Liver (tissue), 3 donors: ENCODE measurements around the gene PRKN.

Experiments
- FOXA1 ChIP-seq: IDR thresholded peaks from 2 replicates; pipeline ENCODE4 v1.6.1; 2016; ENCODE audit warnings: antibody characterized with exemption
- GABPA ChIP-seq, 2 donors: IDR thresholded peaks in 1 of 2; conservative IDR thresholded peaks in 1 of 2; 2 replicates each; pipeline ENCODE4 v1.6.1; 2016; ENCODE audit warnings: antibody characterized with exemption in 2 of 2, mild to moderate bottlenecking in 1 of 2, moderate library complexity in 1 of 2
- SP1 ChIP-seq: IDR thresholded peaks from 2 replicates; pipeline ENCODE4 v1.6.1; 2018; ENCODE audit warnings: antibody characterized with exemption, mild to moderate bottlenecking
- YY1 ChIP-seq: IDR thresholded peaks from 2 replicates; pipeline ENCODE4 v1.6.1; 2016; ENCODE audit warnings: antibody characterized with exemption, mild to moderate bottlenecking
- TF ChIP-seq, protein P1 (sequence below): fragments of 150-350 bp; IDR thresholded peaks from 2 replicates; pipeline ENCODE4 v1.5.1; 2017; ENCODE audit warnings: improper control_type of control experiment, low read depth, low read length; ENCODE audit not compliant: missing input control
- TF ChIP-seq, protein P2 (sequence below): IDR thresholded peaks from 2 replicates; pipeline ENCODE4 v1.6.1; 2016; ENCODE audit warnings: antibody characterized with exemption
- TF ChIP-seq, protein P3 (sequence below): IDR thresholded peaks from 2 replicates; pipeline ENCODE4 v1.6.1; 2016; ENCODE audit warnings: antibody characterized with exemption, mild to moderate bottlenecking
- donor health status: healthy.
- donor health status: healthy.

DNA sequence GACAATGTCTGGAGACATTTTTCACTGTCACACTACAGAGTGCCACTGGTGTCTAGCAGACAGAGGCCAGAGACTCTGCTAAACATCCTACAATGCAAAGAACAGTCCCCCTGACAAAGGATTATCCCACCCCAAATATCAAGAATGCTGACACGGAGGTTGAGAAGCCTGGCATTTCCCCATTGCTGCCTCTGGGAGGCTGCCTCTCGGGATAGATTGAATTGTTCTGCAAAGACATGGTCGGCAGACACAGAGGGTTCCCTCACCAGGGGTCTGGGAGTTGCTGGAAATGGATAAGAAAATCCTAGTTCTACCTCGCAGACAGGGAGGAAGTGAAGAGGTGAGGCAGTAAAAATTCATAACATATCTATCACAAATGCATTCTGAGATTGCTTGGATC lies 1287.3 kb downstream of the PRKN start:
- TF ChIP-seq, protein P1, sequence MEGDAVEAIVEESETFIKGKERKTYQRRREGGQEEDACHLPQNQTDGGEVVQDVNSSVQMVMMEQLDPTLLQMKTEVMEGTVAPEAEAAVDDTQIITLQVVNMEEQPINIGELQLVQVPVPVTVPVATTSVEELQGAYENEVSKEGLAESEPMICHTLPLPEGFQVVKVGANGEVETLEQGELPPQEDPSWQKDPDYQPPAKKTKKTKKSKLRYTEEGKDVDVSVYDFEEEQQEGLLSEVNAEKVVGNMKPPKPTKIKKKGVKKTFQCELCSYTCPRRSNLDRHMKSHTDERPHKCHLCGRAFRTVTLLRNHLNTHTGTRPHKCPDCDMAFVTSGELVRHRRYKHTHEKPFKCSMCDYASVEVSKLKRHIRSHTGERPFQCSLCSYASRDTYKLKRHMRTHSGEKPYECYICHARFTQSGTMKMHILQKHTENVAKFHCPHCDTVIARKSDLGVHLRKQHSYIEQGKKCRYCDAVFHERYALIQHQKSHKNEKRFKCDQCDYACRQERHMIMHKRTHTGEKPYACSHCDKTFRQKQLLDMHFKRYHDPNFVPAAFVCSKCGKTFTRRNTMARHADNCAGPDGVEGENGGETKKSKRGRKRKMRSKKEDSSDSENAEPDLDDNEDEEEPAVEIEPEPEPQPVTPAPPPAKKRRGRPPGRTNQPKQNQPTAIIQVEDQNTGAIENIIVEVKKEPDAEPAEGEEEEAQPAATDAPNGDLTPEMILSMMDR = no peak
- TF ChIP-seq FOXA1 = no peak
- TF ChIP-seq YY1 = no peak
- TF ChIP-seq, protein P2, sequence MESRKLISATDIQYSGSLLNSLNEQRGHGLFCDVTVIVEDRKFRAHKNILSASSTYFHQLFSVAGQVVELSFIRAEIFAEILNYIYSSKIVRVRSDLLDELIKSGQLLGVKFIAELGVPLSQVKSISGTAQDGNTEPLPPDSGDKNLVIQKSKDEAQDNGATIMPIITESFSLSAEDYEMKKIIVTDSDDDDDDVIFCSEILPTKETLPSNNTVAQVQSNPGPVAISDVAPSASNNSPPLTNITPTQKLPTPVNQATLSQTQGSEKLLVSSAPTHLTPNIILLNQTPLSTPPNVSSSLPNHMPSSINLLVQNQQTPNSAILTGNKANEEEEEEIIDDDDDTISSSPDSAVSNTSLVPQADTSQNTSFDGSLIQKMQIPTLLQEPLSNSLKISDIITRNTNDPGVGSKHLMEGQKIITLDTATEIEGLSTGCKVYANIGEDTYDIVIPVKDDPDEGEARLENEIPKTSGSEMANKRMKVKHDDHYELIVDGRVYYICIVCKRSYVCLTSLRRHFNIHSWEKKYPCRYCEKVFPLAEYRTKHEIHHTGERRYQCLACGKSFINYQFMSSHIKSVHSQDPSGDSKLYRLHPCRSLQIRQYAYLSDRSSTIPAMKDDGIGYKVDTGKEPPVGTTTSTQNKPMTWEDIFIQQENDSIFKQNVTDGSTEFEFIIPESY = no peak
- TF ChIP-seq GABPA (IDR thresholded peaks at IDR 0.05 in 1 of 2, conservative IDR thresholded peaks at IDR 0.05 in 1 of 2) = no peak
- TF ChIP-seq, protein P3, sequence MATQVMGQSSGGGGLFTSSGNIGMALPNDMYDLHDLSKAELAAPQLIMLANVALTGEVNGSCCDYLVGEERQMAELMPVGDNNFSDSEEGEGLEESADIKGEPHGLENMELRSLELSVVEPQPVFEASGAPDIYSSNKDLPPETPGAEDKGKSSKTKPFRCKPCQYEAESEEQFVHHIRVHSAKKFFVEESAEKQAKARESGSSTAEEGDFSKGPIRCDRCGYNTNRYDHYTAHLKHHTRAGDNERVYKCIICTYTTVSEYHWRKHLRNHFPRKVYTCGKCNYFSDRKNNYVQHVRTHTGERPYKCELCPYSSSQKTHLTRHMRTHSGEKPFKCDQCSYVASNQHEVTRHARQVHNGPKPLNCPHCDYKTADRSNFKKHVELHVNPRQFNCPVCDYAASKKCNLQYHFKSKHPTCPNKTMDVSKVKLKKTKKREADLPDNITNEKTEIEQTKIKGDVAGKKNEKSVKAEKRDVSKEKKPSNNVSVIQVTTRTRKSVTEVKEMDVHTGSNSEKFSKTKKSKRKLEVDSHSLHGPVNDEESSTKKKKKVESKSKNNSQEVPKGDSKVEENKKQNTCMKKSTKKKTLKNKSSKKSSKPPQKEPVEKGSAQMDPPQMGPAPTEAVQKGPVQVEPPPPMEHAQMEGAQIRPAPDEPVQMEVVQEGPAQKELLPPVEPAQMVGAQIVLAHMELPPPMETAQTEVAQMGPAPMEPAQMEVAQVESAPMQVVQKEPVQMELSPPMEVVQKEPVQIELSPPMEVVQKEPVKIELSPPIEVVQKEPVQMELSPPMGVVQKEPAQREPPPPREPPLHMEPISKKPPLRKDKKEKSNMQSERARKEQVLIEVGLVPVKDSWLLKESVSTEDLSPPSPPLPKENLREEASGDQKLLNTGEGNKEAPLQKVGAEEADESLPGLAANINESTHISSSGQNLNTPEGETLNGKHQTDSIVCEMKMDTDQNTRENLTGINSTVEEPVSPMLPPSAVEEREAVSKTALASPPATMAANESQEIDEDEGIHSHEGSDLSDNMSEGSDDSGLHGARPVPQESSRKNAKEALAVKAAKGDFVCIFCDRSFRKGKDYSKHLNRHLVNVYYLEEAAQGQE = no peak
- no peak for TF ChIP-seq SP1
